Measurements from ENCODE around the gene CTNND2.

DNA sequence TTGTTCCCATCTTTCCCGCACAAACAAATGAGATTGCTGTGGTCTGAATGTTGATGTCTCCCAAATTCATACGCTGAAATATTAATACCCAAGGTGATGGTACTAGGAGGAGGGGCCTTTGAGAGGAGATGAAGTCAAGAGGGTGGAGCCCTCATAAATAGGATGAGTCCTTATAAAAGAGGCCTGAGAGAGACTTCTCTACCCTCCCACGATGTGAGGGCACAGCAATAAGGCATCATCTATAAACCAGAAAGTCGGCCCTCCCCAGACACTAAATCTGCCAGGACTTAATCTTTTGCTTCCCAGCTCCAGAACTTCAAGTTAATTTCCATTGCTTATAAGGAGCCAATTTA, 170.4 kb downstream of the CTNND2 start:
- TF ChIP-seq, protein P1, sequence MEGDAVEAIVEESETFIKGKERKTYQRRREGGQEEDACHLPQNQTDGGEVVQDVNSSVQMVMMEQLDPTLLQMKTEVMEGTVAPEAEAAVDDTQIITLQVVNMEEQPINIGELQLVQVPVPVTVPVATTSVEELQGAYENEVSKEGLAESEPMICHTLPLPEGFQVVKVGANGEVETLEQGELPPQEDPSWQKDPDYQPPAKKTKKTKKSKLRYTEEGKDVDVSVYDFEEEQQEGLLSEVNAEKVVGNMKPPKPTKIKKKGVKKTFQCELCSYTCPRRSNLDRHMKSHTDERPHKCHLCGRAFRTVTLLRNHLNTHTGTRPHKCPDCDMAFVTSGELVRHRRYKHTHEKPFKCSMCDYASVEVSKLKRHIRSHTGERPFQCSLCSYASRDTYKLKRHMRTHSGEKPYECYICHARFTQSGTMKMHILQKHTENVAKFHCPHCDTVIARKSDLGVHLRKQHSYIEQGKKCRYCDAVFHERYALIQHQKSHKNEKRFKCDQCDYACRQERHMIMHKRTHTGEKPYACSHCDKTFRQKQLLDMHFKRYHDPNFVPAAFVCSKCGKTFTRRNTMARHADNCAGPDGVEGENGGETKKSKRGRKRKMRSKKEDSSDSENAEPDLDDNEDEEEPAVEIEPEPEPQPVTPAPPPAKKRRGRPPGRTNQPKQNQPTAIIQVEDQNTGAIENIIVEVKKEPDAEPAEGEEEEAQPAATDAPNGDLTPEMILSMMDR (conservative IDR thresholded peaks at IDR 0.05 in 1 of 2, IDR thresholded peaks at IDR 0.05 in 1 of 2; ENCODE audit: extremely low read depth in 1 of 2, insufficient read depth in 1 of 2, low read depth in 1 of 2, low read length in 2 of 2): no peak
- TF ChIP-seq EZH2 (IDR thresholded peaks at IDR 0.05; ENCODE audit: borderline replicate concordance, low read length): no peak
